ENCODE data around the gene CXCL6. TPM values are rescaled to one million over a fixed set of nuclear protein-coding genes. Genes with fewer than 3 reads are reported as not detected.

Gene CXCL6
- total and polyA plus RNA-seq, 2 experiments from 2014 or later = not detected

- Histone ChIP-seq H3K9me3 (ENCODE audit: low read depth) (no peaks in the 10 kb centered on the region), H3K36me3 (no peaks in the 10 kb centered on the region), H3K27me3 (no peaks in the 10 kb centered on the region), H3K4me3 (no peak overlapping the region), H3K27ac (no peak overlapping the region), H3K4me1 (ENCODE audit: low read depth) (no peaks in the 10 kb centered on the region)
- DNase-seq (ENCODE audit: low read depth in 1 of 2, low spot score in 1 of 2) = no peak
- no peak for TF ChIP-seq CTCF (IDR thresholded peaks at IDR 0.05; ENCODE audit: low read depth, low read length)
These were observed 33.3 kb upstream of the CXCL6 start for GRCh38 chr4:73803213-73803612.

DNA sequence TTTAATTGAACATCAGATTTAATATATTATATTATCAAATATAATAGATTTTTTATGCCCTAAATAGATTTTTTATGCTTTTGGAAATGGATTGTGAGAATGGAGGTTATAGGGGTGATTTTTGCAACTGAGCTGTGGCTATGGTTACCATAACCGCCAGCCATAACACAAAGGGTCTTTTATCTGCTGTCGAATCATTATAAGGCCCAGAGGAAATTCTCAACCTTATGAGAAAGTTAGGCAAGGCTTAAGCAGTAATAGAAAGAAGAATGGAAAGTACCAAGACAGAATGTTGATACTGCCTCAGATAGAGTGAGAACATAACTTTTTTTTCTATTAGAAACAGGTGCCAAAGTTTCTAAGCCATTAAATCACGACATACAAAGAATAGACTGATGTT is 26.3 kb upstream of the CXCL6 start:
- Histone ChIP-seq H3K27ac (no peak overlapping the region), H3K9me3 (ENCODE audit: low read depth) (no peaks in the 10 kb centered on the region), H3K36me3 (no peaks in the 10 kb centered on the region), H3K27me3 (no peaks in the 10 kb centered on the region), H3K4me1 (ENCODE audit: low read depth) (no peaks in the 10 kb centered on the region), H3K4me3 (no peak overlapping the region)
- DNase-seq (ENCODE audit: low read depth in 1 of 2, low spot score in 1 of 2) = no peak
- no peak for TF ChIP-seq CTCF (IDR thresholded peaks at IDR 0.05; ENCODE audit: low read depth, low read length)

- H3K36me3 ChIP-seq = no peaks in the 10 kb centered on the region
- TF ChIP-seq CTCF (IDR thresholded peaks at IDR 0.05; ENCODE audit: low read depth, low read length) = no peak
- no peak overlapping the region for H3K27ac ChIP-seq
- no peaks in the 10 kb centered on the region for H3K4me1 ChIP-seq (ENCODE audit: low read depth)
- H3K9me3 ChIP-seq (ENCODE audit: low read depth) = no peaks in the 10 kb centered on the region
- no peak for DNase-seq (ENCODE audit: low read depth in 1 of 2, low spot score in 1 of 2)
- no peaks in the 10 kb centered on the region for H3K27me3 ChIP-seq
- no peak overlapping the region for H3K4me3 ChIP-seq
These were observed 24.6 kb upstream of the CXCL6 start for GRCh38 chr4:73811841-73812240.

- H3K27me3 ChIP-seq = no peaks in the 10 kb centered on the region
- no peaks in the 10 kb centered on the region for H3K4me1 ChIP-seq (ENCODE audit: low read depth)
- TF ChIP-seq CTCF (IDR thresholded peaks at IDR 0.05; ENCODE audit: low read depth, low read length) = no peak
- no peak for DNase-seq (ENCODE audit: low read depth in 1 of 2, low spot score in 1 of 2)
- no peaks in the 10 kb centered on the region for H3K36me3 ChIP-seq
- H3K9me3 ChIP-seq (ENCODE audit: low read depth) = no peaks in the 10 kb centered on the region
- no peak overlapping the region for H3K27ac ChIP-seq
- H3K4me3 ChIP-seq = no peak overlapping the region
These were observed 21.8 kb upstream of the CXCL6 start for GRCh38 chr4:73814679-73815078.

GRCh38 chr4:73815145-73815544 is 21.3 kb upstream of the CXCL6 start:
- H3K27ac ChIP-seq = no peak overlapping the region
- no peak for TF ChIP-seq CTCF (IDR thresholded peaks at IDR 0.05; ENCODE audit: low read depth, low read length)
- H3K9me3 ChIP-seq (ENCODE audit: low read depth) = no peaks in the 10 kb centered on the region
- no peak for DNase-seq (ENCODE audit: low read depth in 1 of 2, low spot score in 1 of 2)
- no peak overlapping the region for H3K4me3 ChIP-seq
- no peaks in the 10 kb centered on the region for H3K4me1 ChIP-seq (ENCODE audit: low read depth)
- no peaks in the 10 kb centered on the region for H3K36me3 ChIP-seq
- H3K27me3 ChIP-seq = no peaks in the 10 kb centered on the region

- Histone ChIP-seq H3K36me3 (no peaks in the 10 kb centered on the region), H3K9me3 (ENCODE audit: low read depth) (no peaks in the 10 kb centered on the region), H3K4me3 (no peak overlapping the region), H3K4me1 (ENCODE audit: low read depth) (no peaks in the 10 kb centered on the region), H3K27ac (no peak overlapping the region), H3K27me3 (no peaks in the 10 kb centered on the region)
- peak in 1 of 2 donors; percentile 88 for DNase-seq (ENCODE audit: low read depth in 1 of 2, low spot score in 1 of 2)
- TF ChIP-seq CTCF (IDR thresholded peaks at IDR 0.05; ENCODE audit: low read depth, low read length) = no peak
These were observed 19.7 kb upstream of the CXCL6 start for GRCh38 chr4:73816814-73817213.

All from cardiac muscle cell (in vitro differentiated cells and primary cell).